Activated T-helper 2 cell treated with anti-CD3 and anti-CD28 coated beads, Interferon-gamma antibody, Interleukin-2, Interleukin-4, amounts not matched to agents 10 μg/mL and 5 μg/mL and 100 μg/mL, durations not matched to agents 14 hours and 24 hours and 36 hours (primary cell): Measurements from ENCODE around the gene GSPT1. TPM values are rescaled to one million over a fixed set of nuclear protein-coding genes. Genes with fewer than 3 reads are reported as not detected.
A peak's percentile ranks its signal among the peaks of the same experiment; 100 is the strongest.
"Not testable (repeated sequence)": the region's sequence is repeated elsewhere in the genome, so short reads cannot be mapped to it uniquely, and the experiment has no call there.

ENCODE experiments used
- DNase-seq: peaks from one replicate; pipeline ENCODE4 v3.0.0; 2021; ENCODE audit warnings: low spot score
- H3K27ac Mint-ChIP-seq: one replicate; pipeline ENCODE4 v1.8.0; 2021; ENCODE audit warnings: mixed read lengths
- H3K27me3 Mint-ChIP-seq: one replicate; pipeline ENCODE4 v1.8.0; 2021; ENCODE audit warnings: low read depth, mixed read lengths
- H3K36me3 Mint-ChIP-seq: one replicate; pipeline ENCODE4 v1.8.0; 2021; ENCODE audit warnings: low read depth, mixed read lengths
- H3K4me1 Mint-ChIP-seq: one replicate; pipeline ENCODE4 v1.8.0; 2021; ENCODE audit warnings: low read depth, mixed read lengths
- H3K4me3 Mint-ChIP-seq: one replicate; pipeline ENCODE4 v1.8.0; 2021; ENCODE audit warnings: low read depth, mild to moderate bottlenecking, moderate library complexity, mixed read lengths
- H3K9me3 Mint-ChIP-seq: one replicate; pipeline ENCODE4 v1.8.0; 2021; ENCODE audit warnings: mixed read lengths
- intact Hi-C: fragments of 100-400 bp; cut with micrococcal nuclease; formaldehyde crosslinking; loops from one replicate; pipeline ENCODE4 v1.15.1; 2023
- total RNA-seq: library from RNA; stranded (reverse); gene quantifications from 2 replicates; pipeline ENCODE4 v1.2.3, GENCODE V29; 2022

GSPT1 gene
- 216 and 226 TPM in 2 replicates for total RNA-seq

DNA sequence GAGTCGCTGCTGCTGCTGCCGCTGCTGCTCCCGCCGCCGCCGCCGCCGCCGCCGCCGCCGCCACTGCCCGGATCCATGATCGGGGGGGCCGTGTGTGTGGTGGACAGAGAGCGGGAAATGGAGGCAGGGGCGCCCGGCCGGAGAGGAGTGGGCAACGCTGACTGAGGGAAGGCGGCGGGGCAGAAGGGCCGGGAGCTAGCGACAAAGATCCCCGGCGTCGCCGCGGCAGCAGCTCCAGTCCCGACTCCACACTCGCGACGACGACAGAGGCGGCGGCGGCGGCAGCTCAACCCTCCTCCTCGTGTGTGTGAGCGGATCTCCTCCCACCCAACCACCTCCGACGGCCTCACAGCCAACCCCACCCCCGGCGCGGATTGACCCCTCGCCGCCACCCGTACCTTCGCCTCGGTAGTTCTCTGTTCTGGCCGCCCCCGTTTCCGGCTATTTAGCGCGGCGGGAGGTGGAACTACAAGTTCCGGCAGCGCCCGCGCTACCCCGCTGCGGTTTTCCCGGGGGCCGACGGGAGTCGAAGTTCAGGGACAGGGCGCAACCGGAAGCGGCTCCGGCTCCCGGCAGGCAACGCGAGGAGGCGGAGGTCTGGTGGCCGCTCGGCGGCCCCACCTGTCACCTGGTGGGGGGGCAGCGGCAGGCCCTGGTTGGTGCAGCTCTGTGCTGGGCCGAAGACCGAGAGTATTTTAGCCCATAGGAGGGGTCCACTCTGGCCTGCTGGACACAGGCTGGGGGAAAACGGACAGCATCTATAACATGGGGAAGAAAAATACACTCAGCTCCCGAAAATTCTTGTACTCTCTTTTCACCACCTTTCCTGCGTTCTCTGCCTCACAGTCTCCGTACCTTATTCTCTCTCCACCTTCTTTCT is at the start of gene GSPT1:
GSPT1 (minus strand) TSS at position 313 of the 880 bp plus-strand sequence; CDS start at position 77, 236 bp downstream.
- peak; percentile 99 for DNase-seq
- peak within 1 kb of the TSS; percentile 95 for H3K4me3 Mint-ChIP-seq
- peak within 1 kb of the TSS; percentile 94 for H3K27ac Mint-ChIP-seq
- no peaks in the 10 kb centered on the region for H3K9me3 Mint-ChIP-seq
- H3K4me1 Mint-ChIP-seq, result peaks cover 32% of the 10 kb centered on the region
- intact Hi-C loops, result loop anchor here (2.0 to 10.0 kb wide), 4 partner anchors 61 to 974 kb away; partner anchors contain the start of genes CLEC16A, DEXI, RSL1D1 and SNX29
- peaks cover 9% of the 10 kb centered on the region for H3K27me3 Mint-ChIP-seq
- peaks cover 30% of the 10 kb centered on the region for H3K36me3 Mint-ChIP-seq

DNA sequence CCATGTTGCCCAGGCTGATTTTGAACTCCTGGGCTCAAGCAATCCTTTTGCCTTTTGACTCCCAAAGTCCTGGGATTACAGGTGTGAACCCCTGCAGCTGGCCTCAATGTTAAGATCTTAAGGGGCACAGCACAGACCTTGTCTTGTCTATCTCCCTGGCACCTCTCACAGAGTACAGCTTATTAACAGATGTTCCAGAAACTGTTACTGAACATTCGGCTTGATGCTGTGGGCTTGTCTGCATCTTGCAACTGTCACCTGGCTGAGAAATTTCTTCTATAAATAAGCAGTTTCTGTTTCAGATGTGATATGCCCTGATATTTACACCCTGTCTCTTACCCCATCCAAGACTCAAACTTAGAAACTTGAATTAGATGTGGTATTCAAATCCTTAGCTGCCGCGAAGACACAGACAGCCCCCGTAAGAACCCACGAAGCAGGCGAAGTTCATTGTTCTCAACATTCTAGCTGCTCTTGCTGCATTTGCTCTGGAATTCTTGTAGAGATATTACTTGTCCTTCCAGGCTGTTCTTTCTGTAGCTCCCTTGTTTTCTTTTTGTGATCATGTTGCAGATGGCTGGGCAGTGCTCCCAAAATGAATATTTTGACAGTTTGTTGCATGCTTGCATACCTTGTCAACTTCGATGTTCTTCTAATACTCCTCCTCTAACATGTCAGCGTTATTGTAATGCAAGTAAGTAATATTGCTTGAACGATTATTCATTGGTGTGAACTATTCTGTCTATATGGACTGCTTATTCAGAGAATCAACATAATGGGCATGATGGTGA is 49.2 kb upstream of the GSPT1 start, which contains the start of gene TNFRSF17:
TNFRSF17 (plus strand) TSS at position 450 of the 791 bp plus-strand sequence; CDS start at position 565, 115 bp downstream.
- Mint-ChIP-seq H3K4me3 (no peak within 1 kb of the TSS), H3K4me1 (peaks cover 3% of the 10 kb centered on the region), H3K27me3 (no peaks in the 10 kb centered on the region), H3K9me3 (no peaks in the 10 kb centered on the region), H3K36me3 (no peaks in the 10 kb centered on the region), H3K27ac (no peak within 1 kb of the TSS)
- DNase-seq, result no peak
- intact Hi-C loops, result no loop called here

- Mint-ChIP-seq H3K27me3 (no peaks in the 10 kb centered on the region), H3K4me3 (no peak overlapping the region), H3K4me1 (peaks cover 3% of the 10 kb centered on the region), H3K27ac (no peak overlapping the region), H3K36me3 (no peaks in the 10 kb centered on the region), H3K9me3 (no peaks in the 10 kb centered on the region)
- intact Hi-C loops, result no loop called here
- DNase-seq, result no peak
Observed at GRCh38 chr16:11963706-11964105, 48.0 kb upstream of the GSPT1 start.

DNA sequence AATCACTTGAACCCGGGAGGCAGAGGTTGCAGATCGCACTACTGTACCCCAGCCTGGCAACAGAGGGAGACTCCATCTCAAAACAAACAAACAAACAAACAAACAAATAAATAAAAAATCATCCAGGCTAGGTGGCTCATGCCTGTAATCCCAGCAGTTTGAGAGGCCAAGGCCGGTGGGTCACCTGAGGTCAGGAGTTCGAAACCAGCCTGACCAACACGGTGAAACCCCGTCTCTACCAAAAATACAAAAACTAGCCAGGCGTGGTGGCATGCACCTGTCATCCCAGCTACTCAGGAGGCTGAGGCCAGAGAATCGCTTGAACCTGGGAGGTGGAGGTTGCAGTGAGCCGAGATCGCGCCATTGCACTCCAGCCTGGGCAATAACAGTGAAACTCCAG is 47.2 kb upstream of the GSPT1 start:
- DNase-seq, H3K36me3 Mint-ChIP-seq, intact Hi-C loops, H3K27me3 Mint-ChIP-seq, H3K4me3 Mint-ChIP-seq, H3K27ac Mint-ChIP-seq, H3K4me1 Mint-ChIP-seq, H3K9me3 Mint-ChIP-seq: not testable (repeated sequence)

- H3K27ac Mint-ChIP-seq, H3K4me1 Mint-ChIP-seq, H3K4me3 Mint-ChIP-seq, DNase-seq, H3K36me3 Mint-ChIP-seq, intact Hi-C loops, H3K27me3 Mint-ChIP-seq, H3K9me3 Mint-ChIP-seq: not testable (repeated sequence)
Observed at GRCh38 chr16:11962457-11962856, 46.7 kb upstream of the GSPT1 start.

DNA sequence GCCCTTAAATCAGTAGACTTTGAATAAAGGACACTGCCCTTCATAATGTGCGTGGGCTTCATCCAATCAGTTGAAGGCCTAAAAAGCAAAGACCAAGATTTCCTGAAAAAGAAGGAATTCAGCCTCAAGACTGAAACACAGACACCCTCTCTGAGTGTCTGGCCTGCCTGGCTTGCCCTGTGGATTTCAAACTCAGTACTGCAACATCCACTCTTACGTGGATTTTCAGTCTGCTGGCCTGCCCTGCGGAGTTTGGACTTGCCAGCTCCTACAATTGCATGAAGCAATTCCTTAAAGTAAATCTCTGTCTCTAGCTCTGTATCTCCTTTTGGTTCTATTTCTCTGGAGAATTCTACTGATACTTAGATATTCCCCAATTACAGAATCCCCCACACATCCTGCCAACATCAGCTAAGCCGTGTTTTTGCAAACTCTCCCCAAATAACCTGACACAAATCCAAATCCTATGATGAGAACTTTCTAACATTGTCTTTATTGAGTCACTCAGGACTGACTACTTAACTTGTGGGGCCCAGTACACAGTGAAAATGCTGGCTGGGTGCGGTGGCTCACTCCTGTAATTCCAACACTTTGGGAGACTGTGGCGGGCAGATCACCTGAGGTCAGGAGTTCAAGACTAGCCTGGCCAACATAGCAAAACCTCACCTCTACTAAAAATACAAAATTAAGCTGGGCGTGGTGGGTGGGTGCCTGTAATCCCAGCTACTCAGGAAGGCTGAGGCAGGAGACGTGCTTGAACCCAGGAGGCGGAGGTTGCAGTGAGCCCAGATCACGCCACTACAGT is 42.0 kb upstream of the GSPT1 start:
- no peaks in the 10 kb centered on the region for H3K4me1 Mint-ChIP-seq
- intact Hi-C loops, result no loop called here
- DNase-seq, result no peak
- H3K9me3 Mint-ChIP-seq, result no peaks in the 10 kb centered on the region
- no peak overlapping the region for H3K4me3 Mint-ChIP-seq
- no peaks in the 10 kb centered on the region for H3K36me3 Mint-ChIP-seq
- no peaks in the 10 kb centered on the region for H3K27me3 Mint-ChIP-seq
- H3K27ac Mint-ChIP-seq, result no peak overlapping the region

DNA sequence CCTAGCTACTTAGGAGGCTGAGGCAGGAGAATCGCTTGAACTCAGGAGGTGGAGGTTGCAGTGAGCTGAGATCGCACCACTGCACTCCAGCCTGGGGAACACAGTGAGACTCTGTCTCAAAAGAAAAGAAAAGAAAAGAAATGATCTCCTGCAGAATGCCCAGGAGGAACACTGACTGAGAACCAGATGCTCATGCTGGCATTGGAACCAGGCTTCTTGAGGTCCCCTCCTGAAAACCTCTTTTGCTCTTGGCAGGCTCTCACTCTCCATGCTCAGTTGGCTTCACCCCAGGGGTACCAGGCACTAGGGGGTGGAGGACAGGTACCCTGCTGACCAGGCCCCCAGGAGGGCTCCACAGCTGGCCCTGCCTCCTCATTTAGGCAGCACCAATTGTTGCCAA is 40.8 kb upstream of the GSPT1 start:
- Mint-ChIP-seq H3K36me3 (no peaks in the 10 kb centered on the region), H3K27me3 (no peaks in the 10 kb centered on the region), H3K4me3 (no peak overlapping the region), H3K4me1 (no peaks in the 10 kb centered on the region), H3K27ac (no peak overlapping the region), H3K9me3 (no peaks in the 10 kb centered on the region)
- DNase-seq, result no peak
- intact Hi-C loops, result no loop called here

DNA sequence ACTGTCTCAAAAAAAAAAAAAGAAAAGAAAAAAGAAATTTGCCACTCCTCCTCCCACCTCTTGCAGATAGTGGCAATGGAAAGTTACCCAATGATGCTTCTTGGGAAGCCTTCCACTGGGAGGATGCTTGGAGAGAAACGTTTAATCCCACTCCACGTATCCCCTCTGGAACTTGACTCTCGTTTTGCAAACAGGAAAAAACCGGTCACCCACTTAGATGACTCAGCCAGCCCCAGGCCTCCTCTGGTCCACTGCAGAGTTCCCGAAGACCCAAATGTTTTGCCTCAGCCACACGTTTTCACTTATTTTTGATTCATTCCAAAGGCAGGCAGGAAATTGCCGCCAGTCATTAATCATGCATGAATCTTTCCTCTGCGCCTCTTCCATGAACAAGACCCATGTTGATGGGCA is 40.0 kb upstream of the GSPT1 start:
- Mint-ChIP-seq H3K9me3 (no peaks in the 10 kb centered on the region), H3K4me3 (no peak overlapping the region), H3K4me1 (no peaks in the 10 kb centered on the region), H3K27ac (no peak overlapping the region), H3K27me3 (no peaks in the 10 kb centered on the region), H3K36me3 (no peaks in the 10 kb centered on the region)
- no peak for DNase-seq
- intact Hi-C loops, result no loop called here

GRCh38 chr16:11953576-11953975 is 37.8 kb upstream of the GSPT1 start:
- DNase-seq, H3K27ac Mint-ChIP-seq, H3K9me3 Mint-ChIP-seq, H3K4me3 Mint-ChIP-seq, H3K4me1 Mint-ChIP-seq, intact Hi-C loops, H3K27me3 Mint-ChIP-seq, H3K36me3 Mint-ChIP-seq: not testable (repeated sequence)

DNA sequence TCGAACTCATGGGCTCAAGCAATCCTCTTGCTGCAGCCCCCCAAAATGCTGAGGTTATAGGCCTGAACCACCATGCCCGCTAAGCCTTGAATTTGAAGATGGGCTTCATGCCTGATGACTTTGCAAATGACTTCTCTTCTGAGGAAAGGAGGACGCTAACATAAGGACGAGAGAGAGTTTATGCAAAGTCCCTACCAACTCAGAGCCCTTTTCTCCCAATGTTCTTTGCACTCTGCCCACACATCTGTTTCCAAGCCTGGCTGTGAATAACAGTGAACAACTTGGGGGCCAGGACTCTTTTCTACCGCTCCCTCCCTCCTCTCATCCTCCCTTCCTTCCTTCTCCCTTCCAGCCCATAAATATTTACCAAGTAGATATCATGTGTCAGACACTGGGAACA is 34.6 kb upstream of the GSPT1 start:
- Mint-ChIP-seq H3K4me3 (no peak overlapping the region), H3K27ac (no peak overlapping the region), H3K4me1 (no peaks in the 10 kb centered on the region), H3K27me3 (no peaks in the 10 kb centered on the region), H3K36me3 (no peaks in the 10 kb centered on the region), H3K9me3 (no peaks in the 10 kb centered on the region)
- intact Hi-C loops, result no loop called here
- DNase-seq, result no peak

GRCh38 chr16:11949527-11949926 is 33.8 kb upstream of the GSPT1 start:
- DNase-seq, result no peak
- intact Hi-C loops, result loop anchor here (1.0 kb wide), 1 partner anchor 119 kb away; no protein-coding TSS in a partner anchor
- H3K27ac Mint-ChIP-seq, result no peak overlapping the region
- H3K36me3 Mint-ChIP-seq, result no peaks in the 10 kb centered on the region
- no peaks in the 10 kb centered on the region for H3K27me3 Mint-ChIP-seq
- H3K4me3 Mint-ChIP-seq, result no peak overlapping the region
- no peaks in the 10 kb centered on the region for H3K9me3 Mint-ChIP-seq
- no peaks in the 10 kb centered on the region for H3K4me1 Mint-ChIP-seq

DNA sequence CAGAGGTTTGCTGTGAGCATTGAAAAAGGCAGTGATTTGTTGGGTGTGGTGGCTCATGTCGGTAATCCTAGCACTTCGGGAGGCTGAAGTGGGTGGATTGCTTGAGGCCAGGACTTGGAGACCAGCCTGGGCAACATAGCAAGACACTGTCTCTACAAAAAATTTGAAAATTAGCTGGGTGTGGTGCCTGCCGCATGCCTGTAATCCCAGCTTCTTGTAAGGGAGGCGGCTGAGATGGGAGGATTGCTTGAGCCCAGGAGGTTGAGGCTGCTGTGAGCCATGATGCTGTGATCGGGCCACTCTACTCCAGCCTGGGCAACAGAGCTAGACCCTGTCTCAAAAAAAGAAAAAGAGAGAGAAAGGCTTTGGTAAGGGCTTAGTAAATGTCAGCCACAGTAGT is 33.1 kb upstream of the GSPT1 start:
- Mint-ChIP-seq H3K36me3 (no peaks in the 10 kb centered on the region), H3K9me3 (no peaks in the 10 kb centered on the region), H3K27me3 (no peaks in the 10 kb centered on the region), H3K4me3 (no peak overlapping the region), H3K27ac (no peak overlapping the region), H3K4me1 (no peaks in the 10 kb centered on the region)
- no peak for DNase-seq
- intact Hi-C loops, result loop anchor here (1.0 kb wide), 1 partner anchor 119 kb away; no protein-coding TSS in a partner anchor
